Coronary artery (tissue), 2 donors: Measurements from ENCODE around the gene EPHB1.

Experiments used
- DNase-seq: peaks from one replicate; pipeline ENCODE4 v3.0.0-alpha.2; 2017; ENCODE audit warnings: low spot score
- H3K27ac ChIP-seq, 2 donors: fragments of 200-600 bp; sonication (generic); one replicate each; pipeline ENCODE4 v1.5.1; 2016 to 2019
- H3K4me3 ChIP-seq: fragments of 200-600 bp; sonication (generic); 2 replicates; pipeline ENCODE4 v1.5.1; 2016; ENCODE audit warnings: mild to moderate bottlenecking, moderate library complexity
- TF ChIP-seq, protein P1 (sequence below): fragments of 200-600 bp; sonication (generic); IDR thresholded peaks from one replicate; pipeline ENCODE4 v1.5.1; 2019; ENCODE audit warnings: antibody characterized with exemption

The EPHB1 gene

DNA sequence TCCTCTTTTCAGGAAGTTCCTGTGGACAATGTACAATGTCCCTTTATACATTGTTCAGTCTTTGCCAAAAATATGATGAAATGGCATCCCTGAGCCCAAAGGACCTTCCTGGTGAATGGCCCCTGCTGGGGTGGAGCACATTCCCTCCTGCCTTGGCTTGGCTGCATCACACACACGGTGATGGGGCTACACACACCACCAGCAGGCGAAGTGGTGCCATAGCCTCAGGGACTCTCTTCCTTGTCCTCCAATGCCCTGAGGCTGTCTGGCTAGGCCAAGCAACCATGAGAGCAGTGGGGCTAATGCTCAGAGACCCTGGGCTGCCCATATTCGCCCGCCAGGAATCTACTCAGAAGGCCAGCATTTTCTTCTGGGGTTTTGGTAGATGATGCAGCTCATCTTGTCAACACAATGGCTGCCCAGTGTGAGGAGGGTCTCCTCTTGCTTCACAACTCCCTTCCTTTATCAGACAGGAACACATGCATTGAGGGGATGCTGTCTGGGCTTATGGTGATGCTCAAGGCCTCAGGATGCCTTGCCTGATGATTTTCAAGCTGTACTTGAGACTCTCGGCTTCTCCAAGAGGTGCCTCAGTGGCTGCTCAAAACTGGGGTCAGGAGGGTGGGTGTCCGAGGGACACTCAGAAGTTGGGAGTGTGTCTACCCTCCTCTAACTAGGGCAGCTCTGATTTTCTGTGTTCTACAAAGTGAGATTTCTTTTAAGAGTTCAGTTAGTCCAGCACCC lies 40.9 kb upstream of the EPHB1 start:
- TF ChIP-seq, protein P1, sequence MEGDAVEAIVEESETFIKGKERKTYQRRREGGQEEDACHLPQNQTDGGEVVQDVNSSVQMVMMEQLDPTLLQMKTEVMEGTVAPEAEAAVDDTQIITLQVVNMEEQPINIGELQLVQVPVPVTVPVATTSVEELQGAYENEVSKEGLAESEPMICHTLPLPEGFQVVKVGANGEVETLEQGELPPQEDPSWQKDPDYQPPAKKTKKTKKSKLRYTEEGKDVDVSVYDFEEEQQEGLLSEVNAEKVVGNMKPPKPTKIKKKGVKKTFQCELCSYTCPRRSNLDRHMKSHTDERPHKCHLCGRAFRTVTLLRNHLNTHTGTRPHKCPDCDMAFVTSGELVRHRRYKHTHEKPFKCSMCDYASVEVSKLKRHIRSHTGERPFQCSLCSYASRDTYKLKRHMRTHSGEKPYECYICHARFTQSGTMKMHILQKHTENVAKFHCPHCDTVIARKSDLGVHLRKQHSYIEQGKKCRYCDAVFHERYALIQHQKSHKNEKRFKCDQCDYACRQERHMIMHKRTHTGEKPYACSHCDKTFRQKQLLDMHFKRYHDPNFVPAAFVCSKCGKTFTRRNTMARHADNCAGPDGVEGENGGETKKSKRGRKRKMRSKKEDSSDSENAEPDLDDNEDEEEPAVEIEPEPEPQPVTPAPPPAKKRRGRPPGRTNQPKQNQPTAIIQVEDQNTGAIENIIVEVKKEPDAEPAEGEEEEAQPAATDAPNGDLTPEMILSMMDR: no peak
- no peak for DNase-seq
- no peak overlapping the region for H3K4me3 ChIP-seq
- no peak overlapping the region for H3K27ac ChIP-seq

DNA sequence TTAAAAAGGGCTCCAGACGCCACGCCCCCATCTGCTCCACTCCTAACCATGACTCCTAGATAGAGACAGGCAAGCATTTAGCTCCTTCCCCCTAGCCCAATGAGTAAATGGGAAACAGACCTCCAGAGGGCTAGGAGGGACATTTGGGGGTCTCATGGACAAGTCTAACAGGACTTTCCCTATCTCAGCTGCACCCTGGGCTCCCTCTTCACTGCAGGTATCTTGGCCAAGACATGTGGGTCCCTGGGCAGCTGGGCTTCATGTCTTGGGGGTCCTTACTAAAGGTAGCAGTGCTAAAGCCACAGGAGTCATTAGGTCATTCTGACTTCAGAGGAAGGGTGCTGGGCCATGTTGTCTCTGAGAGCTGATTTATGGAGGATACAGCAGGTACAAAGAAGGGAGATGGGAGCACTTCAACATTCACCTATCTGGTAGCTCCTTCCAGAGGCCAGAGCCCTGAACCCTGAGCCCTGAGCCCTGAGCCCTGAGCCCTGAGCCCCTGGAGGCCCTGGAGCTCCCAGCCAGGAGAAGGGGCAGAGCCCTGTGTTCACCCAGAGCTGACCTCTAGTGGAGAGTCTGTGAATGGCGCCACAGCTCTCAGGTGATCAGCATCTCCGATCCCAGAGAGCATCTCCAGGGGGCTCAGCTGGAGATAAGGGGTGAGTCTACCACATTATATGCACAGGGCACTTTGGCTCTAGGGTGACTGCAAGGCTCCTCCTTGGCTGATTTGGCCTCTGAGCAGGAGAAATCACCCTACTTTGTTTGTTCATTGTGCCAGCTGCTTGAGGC lies 40.1 kb upstream of the EPHB1 start:
- no peak for DNase-seq
- TF ChIP-seq, protein P1: peak; percentile 48
- Histone ChIP-seq H3K27ac (no peak overlapping the region), H3K4me3 (no peak overlapping the region)

DNA sequence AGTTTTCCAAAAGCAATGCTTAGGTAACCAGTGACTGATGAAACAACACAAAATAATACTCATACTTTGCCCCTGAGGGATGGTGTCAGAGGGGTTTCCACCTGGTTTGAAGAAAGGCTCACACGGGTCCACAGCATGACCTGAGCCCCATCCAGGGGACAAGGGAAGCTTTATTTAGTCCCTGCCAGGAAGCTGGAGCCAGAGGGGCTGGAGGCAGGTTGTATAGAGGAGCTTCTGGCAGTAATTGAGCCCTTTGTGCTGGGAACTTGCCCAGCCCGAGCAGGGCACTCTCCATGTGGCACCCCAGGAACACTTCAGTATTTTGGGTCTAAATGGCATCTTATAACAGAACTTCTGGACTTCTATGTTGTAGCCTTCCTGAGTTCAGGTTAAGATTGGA lies 39.2 kb upstream of the EPHB1 start:
- Histone ChIP-seq H3K27ac (no peak overlapping the region), H3K4me3 (no peak overlapping the region)
- DNase-seq: no peak
- TF ChIP-seq, protein P1: no peak

DNA sequence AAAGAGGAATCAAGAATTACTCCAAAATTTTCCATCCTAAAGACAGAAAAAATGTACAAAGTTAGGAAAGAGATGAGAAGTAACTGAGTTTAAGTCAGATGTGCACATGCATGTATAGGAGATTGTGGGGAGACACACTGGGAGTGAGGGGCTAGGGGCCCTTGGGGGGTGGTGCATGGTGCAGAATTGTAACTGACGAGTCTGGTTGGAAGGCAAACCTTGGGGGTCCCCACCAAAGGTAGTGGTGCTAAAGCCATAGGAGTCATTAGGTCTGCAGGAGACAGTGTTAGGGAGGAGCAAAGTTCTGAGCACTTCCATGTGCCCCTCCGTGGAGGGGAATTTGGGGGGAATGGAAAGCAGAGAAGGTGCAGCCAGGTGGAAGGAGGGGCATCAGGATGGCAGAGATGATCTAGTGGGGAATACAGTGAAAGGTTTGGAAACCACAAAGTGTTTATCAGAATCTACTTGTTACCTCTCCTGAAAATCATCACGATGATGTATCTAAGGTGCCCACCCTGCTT lies 37.5 kb upstream of the EPHB1 start:
- H3K4me3 ChIP-seq: no peak overlapping the region
- DNase-seq: no peak
- TF ChIP-seq, protein P1: no peak

DNA sequence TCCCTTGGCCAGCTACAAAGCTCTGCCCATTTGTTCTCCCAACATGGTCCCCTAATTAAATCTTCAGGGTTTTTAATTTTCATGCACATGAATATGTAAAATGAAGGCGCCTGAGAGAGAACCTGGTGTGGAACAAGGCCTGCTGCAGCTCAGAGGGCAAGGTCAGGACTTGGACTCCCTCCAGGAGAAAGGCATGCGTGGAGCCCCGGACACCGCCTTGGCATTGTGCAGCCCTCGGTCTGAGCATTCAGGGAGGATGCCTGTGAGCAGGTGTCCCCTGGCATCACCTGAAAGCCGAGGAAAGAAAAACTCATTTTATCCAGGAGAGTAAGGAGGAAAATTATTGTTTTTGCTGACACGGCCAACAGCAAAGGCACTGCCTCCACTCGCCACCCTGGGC lies 33.8 kb upstream of the EPHB1 start:
- DNase-seq: no peak
- TF ChIP-seq, protein P1: no peak
- no peak overlapping the region for H3K4me3 ChIP-seq
- no peak overlapping the region for H3K27ac ChIP-seq

More for the DNA sequence above, 37.5 kb upstream of the EPHB1 start:
- no peak overlapping the region for H3K27ac ChIP-seq

DNA sequence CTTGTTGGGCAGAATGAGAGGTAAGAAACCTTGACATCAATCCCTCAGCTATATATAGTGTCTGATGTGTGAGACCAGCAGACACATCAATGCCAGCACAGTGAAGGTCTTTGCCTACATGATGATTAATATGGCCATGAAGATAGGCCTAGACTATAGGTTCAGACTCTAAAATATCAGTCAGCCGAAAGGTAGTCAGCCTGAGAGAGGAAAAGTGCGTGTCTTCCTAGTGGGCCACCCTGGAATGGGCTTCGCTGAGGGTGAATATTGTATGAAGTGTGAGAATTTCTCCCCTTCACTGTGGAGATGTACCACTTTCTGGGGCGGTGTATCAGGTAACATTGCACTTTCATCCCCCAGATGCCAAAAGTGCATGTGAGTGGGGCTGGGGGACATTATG lies 33.0 kb upstream of the EPHB1 start:
- DNase-seq: no peak
- H3K27ac ChIP-seq: no peak overlapping the region
- H3K4me3 ChIP-seq: no peak overlapping the region
- TF ChIP-seq, protein P1: no peak
